Epithelial cell of alveolus of lung (primary cell): Measurements from ENCODE around the gene TMEM126A. TPM values are rescaled to one million over a fixed set of nuclear protein-coding genes. Genes with fewer than 3 reads are reported as not detected.

Source experiments
- total RNA-seq: library from RNA; depleted of rRNA; stranded (reverse); fragments of >200 nt; gene quantifications from 2 replicates; pipeline ENCODE4 v1.2.1, GENCODE V29; 2015

TMEM126A gene
- 18.8 and 42.4 TPM in 2 replicates for total RNA-seq

DNA sequence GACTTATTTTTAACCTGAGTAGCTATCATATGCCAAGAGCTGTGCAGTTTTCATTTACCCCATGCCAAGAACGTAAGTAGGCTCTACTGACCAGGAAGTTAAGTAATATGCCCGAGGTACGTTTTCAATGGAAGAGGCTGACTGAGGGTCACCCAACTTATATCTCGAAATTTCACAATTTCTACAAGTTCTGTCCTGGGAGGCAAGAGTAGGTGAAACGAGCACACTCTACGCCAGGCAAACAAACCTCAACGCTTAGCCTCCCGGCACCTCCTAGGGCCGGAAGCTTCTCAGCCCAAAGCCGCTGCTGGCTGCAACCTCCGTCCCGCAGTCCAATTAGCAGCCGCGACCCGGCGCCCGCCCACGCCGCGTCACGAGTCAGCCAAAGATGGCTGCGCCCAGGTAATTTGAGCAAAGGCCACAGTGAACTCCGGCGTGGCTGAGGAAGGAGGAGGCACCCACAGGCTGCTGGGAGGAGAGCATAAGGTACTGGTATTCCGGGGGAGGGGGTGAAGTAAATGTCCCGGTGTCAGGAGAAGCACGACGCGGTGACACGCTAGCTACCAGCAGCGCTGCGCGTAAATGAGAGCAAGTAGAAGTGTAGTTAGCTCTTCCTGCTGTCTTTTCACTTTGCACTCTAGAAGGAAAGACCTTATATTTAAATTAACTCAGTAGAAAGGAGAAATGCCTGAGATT is at the start of gene TMEM126A:
Gene TMEM126A (plus strand): TSS at position 364 of the 696 bp plus-strand sequence. CDS start 2,289 bp downstream, outside the sequence.

DNA sequence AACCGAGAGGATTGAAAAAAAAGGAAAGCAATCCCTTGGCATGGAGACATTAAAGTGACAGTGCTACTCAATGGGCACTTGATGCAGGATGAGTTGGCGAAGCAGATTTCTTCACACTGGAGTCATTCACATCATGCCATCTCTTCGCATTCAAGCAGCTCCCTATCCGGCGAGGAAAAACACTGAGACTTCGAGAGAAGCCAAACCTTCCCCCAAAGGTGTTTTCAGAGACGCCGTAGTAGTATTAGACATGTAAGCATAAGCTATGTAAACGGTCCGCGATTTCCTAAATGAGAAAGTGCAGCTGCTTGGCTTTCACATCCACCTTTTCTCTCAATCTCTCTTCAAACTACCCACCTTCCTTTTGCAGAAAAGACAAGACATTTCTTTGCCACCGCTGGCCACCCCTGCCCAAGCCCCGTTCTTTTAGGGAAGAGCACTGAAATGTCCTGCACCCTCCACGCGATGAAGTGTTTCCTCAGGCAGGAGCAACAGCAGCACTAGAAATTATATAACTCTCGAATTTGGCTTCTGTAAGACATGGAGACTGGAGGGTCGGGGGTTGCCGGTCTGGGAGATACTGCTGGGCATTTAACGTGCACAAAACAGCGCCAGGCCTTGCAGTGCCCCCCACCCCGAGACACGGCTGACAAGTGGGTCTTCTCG is 20.3 kb upstream of the TMEM126A start, which contains the start of gene DLG2:
Gene DLG2 (minus strand): TSS at position 13 of the 666 bp plus-strand sequence.

GRCh38 chr11:85627998-85628770 is 19.6 kb upstream of the TMEM126A start, which contains the start of gene TMEM126B:
Gene TMEM126B, plus strand, starts transcription at chr11:85628593. Its CDS starts 15 bp downstream, at chr11:85628608.

DNA sequence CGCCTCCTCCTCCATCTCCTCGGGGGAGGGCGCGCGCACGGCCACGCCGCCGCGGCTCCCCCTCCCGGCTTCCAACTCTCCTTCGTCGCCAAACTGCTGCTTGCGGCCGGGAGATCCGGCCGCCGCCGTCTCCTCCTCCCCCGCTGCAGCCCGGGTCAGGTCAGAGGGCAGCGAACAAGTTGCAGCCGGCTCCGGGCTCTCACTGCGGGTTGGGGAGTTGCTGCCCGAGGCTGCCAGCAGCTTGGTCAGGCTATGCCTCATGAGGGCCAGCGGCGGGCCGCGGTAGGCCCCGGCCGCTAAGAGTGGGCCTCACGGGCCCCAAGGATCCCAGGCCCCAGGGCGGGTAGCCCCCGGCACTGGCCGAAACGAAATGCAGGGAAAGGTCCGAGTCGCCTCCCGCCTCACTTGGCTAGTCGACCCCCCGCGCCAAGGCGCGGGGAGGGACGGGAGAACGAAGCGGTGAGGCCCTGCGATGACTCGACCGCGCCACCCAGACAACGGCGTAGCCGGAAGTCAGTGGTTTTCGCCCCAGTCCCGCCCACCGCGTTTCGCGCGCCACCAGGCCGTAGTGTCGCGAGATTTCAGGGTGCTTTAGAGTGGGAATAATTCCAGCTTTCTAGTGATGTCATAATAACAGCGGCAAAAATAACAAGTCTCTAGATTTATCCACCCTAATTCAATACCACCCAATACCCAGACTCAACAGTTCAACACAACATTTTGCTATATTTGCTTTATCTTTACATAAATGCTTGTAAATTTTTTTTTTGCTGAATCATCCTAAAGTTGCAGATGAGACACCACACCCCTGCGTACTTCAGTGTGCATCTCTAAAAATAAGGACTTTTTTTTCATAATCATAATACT is 17.1 kb downstream of the TMEM126A start, which contains the start of gene CREBZF:
Gene CREBZF (minus strand): TSS at position 515 of the 867 bp plus-strand sequence. CDS start 254 bp downstream, at position 261.

GRCh38 chr11:85685820-85686459 is 38.2 kb downstream of the TMEM126A start, which contains the start of gene CCDC89:
Gene CCDC89, minus strand, starts transcription at chr11:85686195. Its CDS starts 65 bp downstream, at chr11:85686130.

Other genes starting within 250 kb of the TMEM126A start
- 0.26 and 1.6 TPM in 2 replicates for gene DLG2, start 20.6 kb upstream of the TMEM126A start, total RNA-seq
- gene TMEM126B, start 19.4 kb upstream of the TMEM126A start, total RNA-seq, result 38.3 and 58.6 TPM in 2 replicates
- 18.5 and 26.9 TPM in 2 replicates for gene CREBZF, start 17.2 kb downstream of the TMEM126A start, total RNA-seq
- gene CCDC89, start 38.2 kb downstream of the TMEM126A start, total RNA-seq, result 2.7 and 2.8 TPM in 2 replicates
- gene SYTL2, start 163.2 kb downstream of the TMEM126A start, total RNA-seq, result 11.0 and 18.5 TPM in 2 replicates
- not detected in 2 replicates for gene CCDC83, start 207.4 kb downstream of the TMEM126A start, total RNA-seq